HL-60 (cell line): Measurements from ENCODE around the gene PLEKHG7.

Experiments
- DNase-seq, 2 experiments: peaks; one replicate each; pipeline ENCODE4 v3.0.0-alpha.2; 2010 to 2020; ENCODE audit warnings: low read depth in 1 of 2, low spot score in 1 of 2
- H3K27ac ChIP-seq: fragments of 250-450 bp; sonication (Bioruptor Pico); replicated peaks from 2 replicates; pipeline ENCODE4 v1.5.1; 2020; ENCODE audit warnings: mild to moderate bottlenecking, moderate library complexity
- H3K27me3 ChIP-seq: fragments of 250-450 bp; sonication (Bioruptor Pico); 2 replicates; pipeline ENCODE4 v1.5.1; 2021; ENCODE audit warnings: mild to moderate bottlenecking, moderate library complexity; ENCODE audit not compliant: insufficient read depth, poor library complexity, severe bottlenecking
- H3K4me3 ChIP-seq: replicated peaks from 2 replicates; pipeline ENCODE4 v1.5.1; 2011; ENCODE audit warnings: mild to moderate bottlenecking, control low read depth, low read length; ENCODE audit not compliant: insufficient read depth
- CTCF ChIP-seq: IDR thresholded peaks from one replicate; pipeline ENCODE4 v1.5.1; 2011; ENCODE audit warnings: low read length, control low read depth, inconsistent platforms; ENCODE audit not compliant: insufficient read depth
- GABPA ChIP-seq: IDR thresholded peaks from 2 replicates; pipeline ENCODE4 v1.6.1; 2012; ENCODE audit warnings: low read depth
- POLR2AphosphoS5 ChIP-seq: IDR thresholded peaks from 2 replicates; pipeline ENCODE4 v1.6.1; 2012; ENCODE audit warnings: low read depth
- REST ChIP-seq: IDR thresholded peaks from 2 replicates; pipeline ENCODE4 v1.6.1; 2012; ENCODE audit warnings: low read depth; ENCODE audit not compliant: insufficient replicate concordance
- SPI1 ChIP-seq: IDR thresholded peaks from 2 replicates; pipeline ENCODE4 v1.6.1; 2012; ENCODE audit warnings: low read depth, mild to moderate bottlenecking, borderline replicate concordance

Gene PLEKHG7

GRCh38 chr12:92703786-92704185, 997 bp downstream of the PLEKHG7 start:
- no peak overlapping the region for H3K27ac ChIP-seq
- TF ChIP-seq POLR2AphosphoS5 (no peak), CTCF (no peak), REST (no peak), SPI1 (no peak), GABPA (no peak)

GRCh38 chr12:92706594-92706993, 3.8 kb downstream of the PLEKHG7 start:
- no peak for DNase-seq
- no peak overlapping the region for H3K27ac ChIP-seq
- H3K27me3 ChIP-seq: no peaks in the 10 kb centered on the region
- no peak for TF ChIP-seq CTCF
- no peak for TF ChIP-seq GABPA
- TF ChIP-seq REST: no peak
- TF ChIP-seq SPI1: no peak
- TF ChIP-seq POLR2AphosphoS5: no peak
- no peak overlapping the region for H3K4me3 ChIP-seq

More at GRCh38 chr12:92703786-92704185, 997 bp downstream of the PLEKHG7 start:
- H3K4me3 ChIP-seq: no peak overlapping the region
- no peaks in the 10 kb centered on the region for H3K27me3 ChIP-seq
- DNase-seq: no peak

- H3K27me3 ChIP-seq: no peaks in the 10 kb centered on the region
- no peak overlapping the region for H3K27ac ChIP-seq
- H3K4me3 ChIP-seq: no peak overlapping the region
- no peak for DNase-seq
- TF ChIP-seq SPI1 (no peak), REST (no peak), GABPA (no peak), CTCF (no peak), POLR2AphosphoS5 (no peak)
Observed at GRCh38 chr12:92707926-92708325, 5.1 kb downstream of the PLEKHG7 start.
